HepG2 (cell line): ENCODE data around the gene SMARCAD1. TPM values are rescaled to one million over a fixed set of nuclear protein-coding genes. Genes with fewer than 3 reads are reported as not detected.

Source experiments
- GZF1 ChIP-seq: sonication (generic); formaldehyde crosslinking; IDR thresholded peaks from 2 replicates; pipeline ENCODE4 v1.5.1; 2020; ENCODE audit warnings: mild to moderate bottlenecking, missing genetic modification reagents
- HNRNPLL ChIP-seq: fragments of 200-400 bp; formaldehyde crosslinking; IDR thresholded peaks from 2 replicates; pipeline ENCODE4 v1.6.1; 2017; ENCODE audit warnings: mild to moderate bottlenecking, low read depth, low read length; ENCODE audit not compliant: poor library complexity, severe bottlenecking
- NONO ChIP-seq, 2 experiments: fragments of 450-650 bp in 1 of 2; sonication (generic) in 1 of 2; formaldehyde crosslinking in 1 of 2; IDR thresholded peaks in 1 of 2; conservative IDR thresholded peaks in 1 of 2; 2 replicates each; pipeline versions ENCODE4 v1.6.1 to v1.8.0; 2017 to 2022; ENCODE audit warnings: mild to moderate bottlenecking in 1 of 2, missing genetic modification reagents in 1 of 2, moderate library complexity in 1 of 2
- RBM39 ChIP-seq: fragments of 200-400 bp; formaldehyde crosslinking; IDR thresholded peaks from one replicate; pipeline ENCODE4 v1.6.1; 2018; ENCODE audit warnings: antibody characterized with exemption, mild to moderate bottlenecking, low read depth, low read length; ENCODE audit not compliant: poor library complexity, severe bottlenecking
- XBP1 ChIP-seq: sonication (generic); formaldehyde crosslinking; IDR thresholded peaks from 2 replicates; pipeline ENCODE4 v1.5.0; 2020; ENCODE audit warnings: missing genetic modification reagents
- ZFP90 ChIP-seq: sonication (generic); formaldehyde crosslinking; IDR thresholded peaks from 2 replicates; pipeline ENCODE4 v1.8.0; 2022; ENCODE audit warnings: missing genetic modification reagents, mild to moderate bottlenecking, inconsistent platforms, borderline replicate concordance
- ZNF207 ChIP-seq: fragments of 450-650 bp; IDR thresholded peaks from 2 replicates; pipeline ENCODE4 v1.6.1; 2016; ENCODE audit warnings: antibody characterized with exemption, borderline replicate concordance
- ZNF251 ChIP-seq: sonication (generic); formaldehyde crosslinking; IDR thresholded peaks from 2 replicates; pipeline ENCODE4 v1.9.0; 2021; ENCODE audit warnings: mild to moderate bottlenecking, missing genetic modification reagents
- ZNF431 ChIP-seq: sonication (generic); formaldehyde crosslinking; IDR thresholded peaks from 2 replicates; pipeline ENCODE4 v1.9.0; 2022; ENCODE audit warnings: missing genetic modification reagents, low read depth, mild to moderate bottlenecking, borderline replicate concordance
- ZNF570 ChIP-seq: sonication (generic); formaldehyde crosslinking; IDR thresholded peaks from 2 replicates; pipeline ENCODE4 v1.4.0; 2020; ENCODE audit warnings: mild to moderate bottlenecking, missing genetic modification reagents, borderline replicate concordance
- ZNF776 ChIP-seq: sonication (generic); formaldehyde crosslinking; IDR thresholded peaks from 2 replicates; pipeline ENCODE4 v1.4.0; 2020; ENCODE audit warnings: mild to moderate bottlenecking, missing genetic modification reagents
- ZSCAN20 ChIP-seq: sonication (generic); formaldehyde crosslinking; IDR thresholded peaks from 2 replicates; pipeline ENCODE4 v1.4.0; 2020; ENCODE audit warnings: missing genetic modification reagents, mild to moderate bottlenecking, borderline replicate concordance
- polyA plus RNA-seq, 8 experiments: library from polyadenylated mRNA; depleted of rRNA in 3 of 8; stranded (reverse) in 7 of 8; unstranded in 1 of 8; fragments of >200 nt; fragmentation: Illumina TruSeq in 4 of 8; extraction: Trizol in 4 of 8; gene quantifications; 2 replicates each; pipeline versions ENCODE4 v1.2.1 to v1.2.3, GENCODE V29; 2011 to 2016; ENCODE audit warnings: low read depth in 4 of 8, missing spikeins in 1 of 8, mixed read lengths in 1 of 8; ENCODE audit not compliant: insufficient read depth in 1 of 8
- total RNA-seq, 5 experiments: library from RNA; depleted of rRNA; stranded (reverse); fragments of >200 nt; fragmentation: Illumina TruSeq; extraction: Trizol; gene quantifications; 2 replicates each; pipeline ENCODE4 v1.2.3, GENCODE V29; 2016; ENCODE audit warnings: low read depth in 1 of 5
- TF ChIP-seq, protein P1 (sequence below): sonication (generic); formaldehyde crosslinking; IDR thresholded peaks from 2 replicates; pipeline ENCODE4 v1.5.0; 2020; ENCODE audit warnings: mild to moderate bottlenecking, missing genetic modification reagents
- TF ChIP-seq, protein P2 (sequence below): sonication (generic); formaldehyde crosslinking; IDR thresholded peaks from 2 replicates; pipeline ENCODE4 v1.4.0; 2020; ENCODE audit warnings: missing genetic modification reagents, borderline replicate concordance
- TF ChIP-seq, protein P3 (sequence below): sonication (generic); formaldehyde crosslinking; IDR thresholded peaks from 2 replicates; pipeline ENCODE4 v1.4.0; 2020; ENCODE audit warnings: missing genetic modification reagents
- TF ChIP-seq, protein P4 (sequence below): fragments of 450-650 bp; IDR thresholded peaks from 2 replicates; pipeline ENCODE4 v1.6.1; 2016
- TF ChIP-seq, protein P5 (sequence below): sonication (generic); formaldehyde crosslinking; IDR thresholded peaks from 2 replicates; pipeline ENCODE4 v1.4.0; 2020; ENCODE audit warnings: missing genetic modification reagents
- TF ChIP-seq, protein P6 (sequence below): sonication (generic); formaldehyde crosslinking; IDR thresholded peaks from 2 replicates; pipeline ENCODE4 v1.4.0; 2020; ENCODE audit warnings: missing genetic modification reagents, mild to moderate bottlenecking, borderline replicate concordance

Gene SMARCAD1
- total and polyA plus RNA-seq, 2 of the 13 experiments (the other 11 are each of a cell fraction or from before 2014, with no cell fraction given), result 18.2 to 35.9 TPM

DNA sequence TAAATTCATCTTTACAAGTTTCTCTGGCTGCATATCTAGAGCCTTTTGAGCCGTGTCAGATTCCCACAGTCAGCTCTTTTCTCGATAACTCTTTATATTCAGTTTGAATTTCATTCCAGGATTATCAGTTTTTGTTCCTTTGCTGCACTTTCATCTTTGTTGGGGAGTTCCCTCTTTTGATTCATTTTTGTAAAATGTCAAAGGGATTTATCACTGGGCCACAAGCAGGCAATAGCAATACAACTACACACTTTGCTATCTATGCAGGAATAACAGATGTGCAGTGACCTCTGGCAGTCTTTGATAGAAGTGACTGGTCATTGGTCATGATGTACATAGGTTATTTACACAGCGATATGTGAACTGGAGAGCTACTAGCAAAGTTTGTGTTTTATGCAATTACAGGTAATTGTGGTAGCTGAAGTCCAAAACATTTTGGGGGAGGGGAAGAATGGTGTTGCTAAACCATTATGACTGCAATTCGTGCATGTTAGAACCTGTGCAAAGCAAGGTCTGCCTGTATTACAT, 91.1 kb downstream of the SMARCAD1 start (continued):
- TF ChIP-seq, protein P1, sequence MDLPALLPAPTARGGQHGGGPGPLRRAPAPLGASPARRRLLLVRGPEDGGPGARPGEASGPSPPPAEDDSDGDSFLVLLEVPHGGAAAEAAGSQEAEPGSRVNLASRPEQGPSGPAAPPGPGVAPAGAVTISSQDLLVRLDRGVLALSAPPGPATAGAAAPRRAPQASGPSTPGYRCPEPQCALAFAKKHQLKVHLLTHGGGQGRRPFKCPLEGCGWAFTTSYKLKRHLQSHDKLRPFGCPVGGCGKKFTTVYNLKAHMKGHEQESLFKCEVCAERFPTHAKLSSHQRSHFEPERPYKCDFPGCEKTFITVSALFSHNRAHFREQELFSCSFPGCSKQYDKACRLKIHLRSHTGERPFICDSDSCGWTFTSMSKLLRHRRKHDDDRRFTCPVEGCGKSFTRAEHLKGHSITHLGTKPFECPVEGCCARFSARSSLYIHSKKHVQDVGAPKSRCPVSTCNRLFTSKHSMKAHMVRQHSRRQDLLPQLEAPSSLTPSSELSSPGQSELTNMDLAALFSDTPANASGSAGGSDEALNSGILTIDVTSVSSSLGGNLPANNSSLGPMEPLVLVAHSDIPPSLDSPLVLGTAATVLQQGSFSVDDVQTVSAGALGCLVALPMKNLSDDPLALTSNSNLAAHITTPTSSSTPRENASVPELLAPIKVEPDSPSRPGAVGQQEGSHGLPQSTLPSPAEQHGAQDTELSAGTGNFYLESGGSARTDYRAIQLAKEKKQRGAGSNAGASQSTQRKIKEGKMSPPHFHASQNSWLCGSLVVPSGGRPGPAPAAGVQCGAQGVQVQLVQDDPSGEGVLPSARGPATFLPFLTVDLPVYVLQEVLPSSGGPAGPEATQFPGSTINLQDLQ (CRISPR knock-in tag), result no peak
- TF ChIP-seq, protein P2, sequence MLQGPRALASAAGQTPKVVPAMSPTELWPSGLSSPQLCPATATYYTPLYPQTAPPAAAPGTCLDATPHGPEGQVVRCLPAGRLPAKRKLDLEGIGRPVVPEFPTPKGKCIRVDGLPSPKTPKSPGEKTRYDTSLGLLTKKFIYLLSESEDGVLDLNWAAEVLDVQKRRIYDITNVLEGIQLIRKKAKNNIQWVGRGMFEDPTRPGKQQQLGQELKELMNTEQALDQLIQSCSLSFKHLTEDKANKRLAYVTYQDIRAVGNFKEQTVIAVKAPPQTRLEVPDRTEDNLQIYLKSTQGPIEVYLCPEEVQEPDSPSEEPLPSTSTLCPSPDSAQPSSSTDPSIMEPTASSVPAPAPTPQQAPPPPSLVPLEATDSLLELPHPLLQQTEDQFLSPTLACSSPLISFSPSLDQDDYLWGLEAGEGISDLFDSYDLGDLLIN, result no peak
- no peak for TF ChIP-seq RBM39
- TF ChIP-seq NONO (IDR thresholded peaks at IDR 0.05), result no peak
- no peak for TF ChIP-seq NONO (CRISPR knock-in tag; conservative IDR thresholded peaks at IDR 0.05)
- TF ChIP-seq, protein P3, sequence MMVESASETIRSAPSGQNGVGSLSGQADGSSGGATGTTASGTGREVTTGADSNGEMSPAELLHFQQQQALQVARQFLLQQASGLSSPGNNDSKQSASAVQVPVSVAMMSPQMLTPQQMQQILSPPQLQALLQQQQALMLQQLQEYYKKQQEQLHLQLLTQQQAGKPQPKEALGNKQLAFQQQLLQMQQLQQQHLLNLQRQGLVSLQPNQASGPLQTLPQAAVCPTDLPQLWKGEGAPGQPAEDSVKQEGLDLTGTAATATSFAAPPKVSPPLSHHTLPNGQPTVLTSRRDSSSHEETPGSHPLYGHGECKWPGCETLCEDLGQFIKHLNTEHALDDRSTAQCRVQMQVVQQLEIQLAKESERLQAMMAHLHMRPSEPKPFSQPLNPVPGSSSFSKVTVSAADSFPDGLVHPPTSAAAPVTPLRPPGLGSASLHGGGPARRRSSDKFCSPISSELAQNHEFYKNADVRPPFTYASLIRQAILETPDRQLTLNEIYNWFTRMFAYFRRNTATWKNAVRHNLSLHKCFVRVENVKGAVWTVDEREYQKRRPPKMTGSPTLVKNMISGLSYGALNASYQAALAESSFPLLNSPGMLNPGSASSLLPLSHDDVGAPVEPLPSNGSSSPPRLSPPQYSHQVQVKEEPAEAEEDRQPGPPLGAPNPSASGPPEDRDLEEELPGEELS (CRISPR knock-in tag), result peak; percentile 87
- TF ChIP-seq, protein P4, sequence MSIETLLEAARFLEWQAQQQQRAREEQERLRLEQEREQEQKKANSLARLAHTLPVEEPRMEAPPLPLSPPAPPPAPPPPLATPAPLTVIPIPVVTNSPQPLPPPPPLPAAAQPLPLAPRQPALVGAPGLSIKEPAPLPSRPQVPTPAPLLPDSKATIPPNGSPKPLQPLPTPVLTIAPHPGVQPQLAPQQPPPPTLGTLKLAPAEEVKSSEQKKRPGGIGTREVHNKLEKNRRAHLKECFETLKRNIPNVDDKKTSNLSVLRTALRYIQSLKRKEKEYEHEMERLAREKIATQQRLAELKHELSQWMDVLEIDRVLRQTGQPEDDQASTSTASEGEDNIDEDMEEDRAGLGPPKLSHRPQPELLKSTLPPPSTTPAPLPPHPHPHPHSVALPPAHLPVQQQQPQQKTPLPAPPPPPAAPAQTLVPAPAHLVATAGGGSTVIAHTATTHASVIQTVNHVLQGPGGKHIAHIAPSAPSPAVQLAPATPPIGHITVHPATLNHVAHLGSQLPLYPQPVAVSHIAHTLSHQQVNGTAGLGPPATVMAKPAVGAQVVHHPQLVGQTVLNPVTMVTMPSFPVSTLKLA, result no peak
- TF ChIP-seq ZNF776 (CRISPR knock-in tag), result no peak
- TF ChIP-seq ZNF431 (CRISPR knock-in tag), result no peak
- no peak for TF ChIP-seq ZNF207
- no peak for TF ChIP-seq ZFP90
- TF ChIP-seq ZNF570 (CRISPR knock-in tag), result no peak
- TF ChIP-seq XBP1, result no peak
- no peak for TF ChIP-seq GZF1 (CRISPR knock-in tag)
- TF ChIP-seq ZSCAN20 (CRISPR knock-in tag), result no peak
- TF ChIP-seq, protein P5, sequence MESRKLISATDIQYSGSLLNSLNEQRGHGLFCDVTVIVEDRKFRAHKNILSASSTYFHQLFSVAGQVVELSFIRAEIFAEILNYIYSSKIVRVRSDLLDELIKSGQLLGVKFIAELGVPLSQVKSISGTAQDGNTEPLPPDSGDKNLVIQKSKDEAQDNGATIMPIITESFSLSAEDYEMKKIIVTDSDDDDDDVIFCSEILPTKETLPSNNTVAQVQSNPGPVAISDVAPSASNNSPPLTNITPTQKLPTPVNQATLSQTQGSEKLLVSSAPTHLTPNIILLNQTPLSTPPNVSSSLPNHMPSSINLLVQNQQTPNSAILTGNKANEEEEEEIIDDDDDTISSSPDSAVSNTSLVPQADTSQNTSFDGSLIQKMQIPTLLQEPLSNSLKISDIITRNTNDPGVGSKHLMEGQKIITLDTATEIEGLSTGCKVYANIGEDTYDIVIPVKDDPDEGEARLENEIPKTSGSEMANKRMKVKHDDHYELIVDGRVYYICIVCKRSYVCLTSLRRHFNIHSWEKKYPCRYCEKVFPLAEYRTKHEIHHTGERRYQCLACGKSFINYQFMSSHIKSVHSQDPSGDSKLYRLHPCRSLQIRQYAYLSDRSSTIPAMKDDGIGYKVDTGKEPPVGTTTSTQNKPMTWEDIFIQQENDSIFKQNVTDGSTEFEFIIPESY, result no peak
- TF ChIP-seq ZNF251 (CRISPR knock-in tag), result no peak
- TF ChIP-seq, protein P6, sequence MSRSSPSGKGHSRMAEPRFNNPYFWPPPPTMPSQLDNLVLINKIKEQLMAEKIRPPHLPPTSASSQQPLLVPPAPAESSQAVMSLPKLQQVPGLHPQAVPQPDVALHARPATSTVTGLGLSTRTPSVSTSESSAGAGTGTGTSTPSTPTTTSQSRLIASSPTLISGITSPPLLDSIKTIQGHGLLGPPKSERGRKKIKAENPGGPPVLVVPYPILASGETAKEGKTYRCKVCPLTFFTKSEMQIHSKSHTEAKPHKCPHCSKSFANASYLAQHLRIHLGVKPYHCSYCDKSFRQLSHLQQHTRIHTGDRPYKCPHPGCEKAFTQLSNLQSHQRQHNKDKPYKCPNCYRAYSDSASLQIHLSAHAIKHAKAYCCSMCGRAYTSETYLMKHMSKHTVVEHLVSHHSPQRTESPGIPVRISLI (CRISPR knock-in tag), result no peak
- no peak for TF ChIP-seq HNRNPLL
